ENCODE measurements around the gene EIF2D.

EIF2D gene

GRCh38 chr1:206656936-206657335 lies 44.7 kb upstream of the EIF2D start:
- no peak overlapping the region for H3K27ac ChIP-seq
- no peak for TF ChIP-seq CTCF (conservative IDR thresholded peaks at IDR 0.05)
- no peak for TF ChIP-seq ZFX (IDR thresholded peaks at IDR 0.05)

DNA sequence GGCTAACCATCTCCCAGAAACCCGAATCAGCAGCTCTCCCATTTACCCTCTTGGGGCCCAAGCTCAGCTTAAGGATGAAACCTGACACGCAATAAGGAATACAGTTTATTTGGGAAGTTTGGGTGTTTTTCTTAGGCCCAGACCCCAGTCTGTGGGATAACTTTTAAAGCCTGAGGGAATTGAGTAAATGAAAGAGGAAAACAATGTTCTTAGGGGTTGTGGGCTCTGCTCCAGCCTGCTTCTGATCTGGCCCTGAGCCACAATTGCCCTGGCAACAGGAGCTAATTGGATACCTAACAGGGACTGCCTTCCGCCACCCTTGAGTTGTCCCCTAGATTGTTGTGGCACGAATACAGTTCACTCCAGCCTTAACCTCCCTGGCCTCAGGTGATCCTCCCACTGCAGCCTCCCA lies 43.2 kb upstream of the EIF2D start:
- TF ChIP-seq ZFX (IDR thresholded peaks at IDR 0.05) (no peak), CTCF (conservative IDR thresholded peaks at IDR 0.05) (no peak)
- no peak overlapping the region for H3K27ac ChIP-seq

- TF ChIP-seq ZFX (IDR thresholded peaks at IDR 0.05) (no peak), CTCF (conservative IDR thresholded peaks at IDR 0.05) (no peak)
- no peak overlapping the region for H3K27ac ChIP-seq
Observed at GRCh38 chr1:206654828-206655227, 42.6 kb upstream of the EIF2D start.

DNA sequence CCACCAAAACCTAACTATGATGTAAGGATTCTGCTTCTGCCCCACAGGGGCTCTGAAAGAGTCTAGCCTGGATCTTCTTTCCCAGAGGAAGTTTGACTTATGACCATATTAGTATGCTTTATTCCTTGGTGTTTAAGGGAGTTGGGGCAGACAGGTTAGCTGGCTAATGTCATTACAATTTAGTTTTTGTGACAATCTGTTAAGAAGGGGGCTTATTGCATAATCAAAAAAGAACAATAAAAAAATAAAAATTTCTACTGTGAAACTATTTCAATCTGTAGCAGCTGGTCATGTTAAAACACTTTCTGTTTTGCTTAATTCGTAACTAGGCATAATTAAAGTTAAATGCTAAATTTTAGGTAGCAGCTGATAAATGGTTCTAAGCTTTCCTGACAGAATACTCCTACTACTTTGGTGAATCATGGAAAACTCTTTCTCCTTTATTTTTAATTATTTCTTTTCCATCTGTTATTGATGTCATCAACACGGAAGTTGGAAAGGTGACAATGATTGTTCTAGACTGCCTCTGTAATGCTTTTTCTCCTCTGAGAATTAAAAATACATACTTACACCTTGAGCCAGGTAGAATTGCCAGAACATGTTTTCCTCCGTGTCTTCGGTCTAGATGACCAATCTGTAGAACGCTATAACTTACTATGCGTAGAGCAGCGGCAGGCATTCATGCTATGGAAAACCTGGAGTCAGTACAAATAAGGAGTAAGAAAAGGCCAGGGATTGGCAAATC lies 41.6 kb upstream of the EIF2D start:
- H3K27ac ChIP-seq: no peak overlapping the region
- no peak for TF ChIP-seq ZFX (IDR thresholded peaks at IDR 0.05)
- TF ChIP-seq CTCF (conservative IDR thresholded peaks at IDR 0.05): no peak

DNA sequence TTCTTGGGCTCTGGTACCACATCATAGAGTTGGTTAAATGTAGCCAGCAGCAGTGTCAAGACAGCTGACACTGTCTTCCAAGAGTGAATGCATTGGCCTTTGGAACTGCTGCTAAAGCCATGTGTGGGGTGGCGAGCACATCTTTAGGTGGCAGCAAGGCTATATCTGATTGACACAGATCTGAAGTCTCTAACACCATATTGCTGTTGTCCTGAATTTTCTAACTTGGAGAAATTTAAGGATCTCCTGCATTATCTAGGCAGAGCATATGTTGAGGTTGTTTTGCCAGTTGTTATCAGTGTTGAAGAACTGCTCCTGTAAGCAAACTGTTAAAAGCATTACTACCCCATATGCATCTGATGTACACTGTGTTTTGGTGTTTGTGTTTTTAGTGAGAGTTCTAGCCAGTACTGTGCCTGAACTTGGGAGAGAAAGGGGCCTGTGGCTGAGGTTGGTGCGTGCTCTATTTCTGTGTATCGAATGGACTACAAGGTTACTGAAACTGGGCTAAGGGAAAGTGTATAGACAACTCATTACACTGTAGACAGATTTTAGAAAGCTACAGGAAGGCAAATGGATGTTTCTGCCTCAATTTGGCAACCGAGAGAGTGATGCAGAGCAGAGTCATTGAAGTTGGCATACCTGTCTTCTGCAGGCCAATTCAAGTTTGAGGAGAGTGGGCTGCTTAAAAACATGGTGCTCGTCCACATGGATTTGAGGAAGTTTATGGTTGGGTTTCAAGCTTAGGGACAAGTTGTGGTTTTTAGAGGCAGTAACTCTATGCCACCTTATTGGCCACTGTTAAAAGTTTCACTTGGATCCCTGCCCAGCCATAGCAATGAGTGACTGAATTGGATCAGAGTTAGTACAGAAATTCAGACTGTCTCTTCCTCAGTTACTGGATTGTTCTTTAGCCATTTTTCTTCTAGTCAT lies 40.0 kb upstream of the EIF2D start:
- H3K27ac ChIP-seq: no peak overlapping the region

GRCh38 chr1:206651014-206651413 lies 38.7 kb upstream of the EIF2D start:
- H3K27ac ChIP-seq: no peak overlapping the region

More for the DNA sequence above, 40.0 kb upstream of the EIF2D start:
- no peak for TF ChIP-seq CTCF (conservative IDR thresholded peaks at IDR 0.05)
- TF ChIP-seq ZFX (IDR thresholded peaks at IDR 0.05): no peak

More at GRCh38 chr1:206651014-206651413, 38.7 kb upstream of the EIF2D start:
- TF ChIP-seq CTCF (conservative IDR thresholded peaks at IDR 0.05) (no peak), ZFX (IDR thresholded peaks at IDR 0.05) (no peak)

All from C4-2B (cell line).